ENCODE data around the gene ZBTB20.

- TF ChIP-seq CTCF (IDR thresholded peaks at IDR 0.05): no peak
- no peak for TF ChIP-seq POLR2AphosphoS5 (IDR thresholded peaks at IDR 0.05)
- TF ChIP-seq POLR2A (IDR thresholded peaks at IDR 0.05): no peak
These were observed 14.2 kb upstream of the ZBTB20 start for GRCh38 chr3:115161168-115161834.
